Mucosa of gallbladder (tissue), 1 donor: ENCODE data around the gene CPSF3. TPM values are rescaled to one million over a fixed set of nuclear protein-coding genes. Genes with fewer than 3 reads are reported as not detected.

ENCODE experiments used
- DNase-seq: peaks from one replicate; pipeline ENCODE4 v3.0.0-alpha.2; 2020; ENCODE audit warnings: low spot score
- total RNA-seq: library from RNA; stranded (reverse); gene quantifications from one replicate; pipeline ENCODE4 v1.2.1, GENCODE V29; 2021
- donor health status: DM: no; HTN: no; CAD: no.

Gene CPSF3
- total RNA-seq, 1 donor from 2014 or later = 24.3 TPM

DNA sequence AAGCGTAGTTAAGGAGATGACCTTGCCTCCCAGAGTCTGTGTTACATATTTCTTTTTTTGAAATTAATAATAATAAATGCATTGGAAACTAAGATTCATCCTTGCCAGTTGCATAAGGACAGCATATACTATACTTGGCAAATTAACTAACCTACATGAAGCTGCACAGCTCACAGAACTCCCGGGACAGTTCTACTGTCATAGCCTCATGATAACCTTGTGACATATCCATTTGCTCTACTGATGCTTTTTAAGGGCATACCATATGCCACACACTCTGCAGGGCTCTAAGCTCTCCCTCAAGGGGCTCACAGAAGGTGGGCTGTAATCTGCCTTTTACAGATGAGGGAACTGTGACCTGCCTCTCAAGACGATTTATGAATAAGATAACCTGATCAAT, 3.9 kb upstream of the CPSF3 start:
- no peak for DNase-seq

DNA sequence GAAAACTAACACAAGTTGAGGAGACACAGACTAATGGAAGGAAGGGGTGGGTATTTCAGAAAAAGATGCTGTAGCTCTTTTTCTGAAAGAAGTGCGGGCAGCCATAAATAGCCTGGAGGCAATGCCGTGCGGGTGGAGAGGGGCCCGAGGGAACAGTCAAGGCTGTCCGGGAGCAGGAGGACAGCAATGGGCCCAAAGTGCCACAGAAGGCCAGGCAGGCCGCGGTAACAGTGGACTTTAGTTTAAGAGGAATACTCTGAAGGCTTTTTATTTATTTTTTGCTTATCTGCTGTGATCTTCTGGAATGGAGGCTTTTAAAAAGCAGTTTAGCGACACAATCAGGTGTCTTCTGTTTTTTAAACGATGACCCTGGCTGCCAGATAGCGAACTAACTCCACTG, 3.0 kb upstream of the CPSF3 start:
- no peak for DNase-seq

DNA sequence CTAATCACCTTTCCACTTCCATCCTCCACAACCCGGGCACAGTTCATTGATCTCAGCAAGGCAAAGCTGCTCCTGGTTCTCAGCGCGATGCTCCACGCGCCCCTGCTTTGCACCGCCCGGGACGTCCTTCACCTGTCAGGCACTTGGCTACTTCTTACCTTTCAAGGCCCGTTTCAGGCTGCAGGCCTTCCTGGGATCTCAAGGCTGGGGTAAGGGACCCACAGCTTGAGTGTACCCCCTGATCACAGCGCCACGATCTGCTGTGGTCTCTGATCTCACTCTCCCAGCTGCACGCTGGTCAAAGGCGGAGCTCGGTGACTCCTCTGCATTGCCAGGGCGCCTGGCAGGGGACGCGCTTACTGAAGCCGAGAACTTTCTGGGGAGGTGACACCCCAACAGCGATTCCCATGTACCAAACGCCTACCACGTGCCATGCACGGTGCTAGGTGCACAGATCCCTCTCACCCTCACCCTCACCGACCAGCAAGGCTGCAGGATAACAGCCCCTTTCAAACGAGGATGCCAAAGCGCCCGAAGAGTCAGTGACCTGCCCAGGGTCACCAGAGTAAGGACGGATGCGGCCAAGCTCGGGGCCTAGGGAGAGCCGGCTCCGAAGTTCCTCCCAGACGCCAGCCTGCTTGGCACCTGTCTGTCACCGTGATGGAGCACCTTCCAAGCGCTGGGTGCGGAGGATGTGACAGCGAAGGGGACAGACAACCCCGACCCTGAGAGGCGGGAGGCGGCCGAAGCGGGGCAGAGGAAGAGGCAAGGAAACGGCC, 944 bp upstream of the CPSF3 start:
- peak; percentile 30 for DNase-seq

DNA sequence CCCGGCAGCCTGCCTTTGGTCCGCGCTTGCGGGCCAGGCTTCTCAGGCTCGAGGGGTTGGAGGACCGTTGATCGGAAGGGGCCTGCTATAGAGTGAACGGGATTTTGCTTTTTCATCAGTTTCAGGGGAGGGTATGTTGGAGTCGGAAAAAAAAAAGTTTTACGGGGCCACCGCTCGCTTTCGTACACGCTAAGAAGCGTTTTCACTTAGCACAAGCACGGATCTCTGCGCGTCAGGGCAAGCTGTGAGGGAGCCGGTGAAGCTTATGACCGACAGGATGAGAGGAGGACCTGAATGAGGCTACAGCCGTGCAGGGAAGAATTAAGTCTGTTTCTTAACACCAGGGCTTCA, 443 bp downstream of the CPSF3 start:
- no peak for DNase-seq

DNA sequence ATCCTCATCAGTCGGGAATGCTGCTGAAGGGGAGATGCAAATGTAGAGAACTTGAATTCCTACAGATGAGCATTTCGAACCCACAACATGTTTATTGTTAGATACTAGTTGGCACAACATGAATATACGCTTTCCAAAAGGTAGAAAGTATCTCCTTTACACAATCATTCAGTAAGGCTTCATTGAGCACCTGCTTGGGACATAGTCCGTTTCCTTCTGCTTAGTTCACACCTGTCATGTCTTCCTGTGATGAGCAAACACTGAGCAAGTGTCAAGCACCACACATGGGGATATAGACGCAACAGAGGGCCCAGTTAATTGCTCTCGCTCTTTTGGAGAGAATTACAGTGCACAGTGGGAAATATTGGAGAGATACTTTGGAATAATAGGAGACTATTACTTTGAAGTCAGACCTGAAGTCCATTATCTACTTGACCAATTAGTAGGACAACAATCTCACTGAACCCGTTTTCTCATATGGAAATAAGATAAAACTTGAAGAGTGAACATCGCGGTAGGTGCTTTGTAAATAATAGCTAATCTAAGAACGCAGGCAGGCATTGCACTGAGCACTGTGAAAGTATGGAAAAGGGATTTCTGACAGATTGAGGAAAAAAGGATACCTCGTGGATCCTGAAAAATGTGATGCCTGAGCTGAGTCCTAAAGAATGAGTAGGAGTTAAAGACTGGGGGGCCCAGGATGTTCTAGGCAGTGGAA, 1.2 kb downstream of the CPSF3 start:
- DNase-seq = no peak

DNA sequence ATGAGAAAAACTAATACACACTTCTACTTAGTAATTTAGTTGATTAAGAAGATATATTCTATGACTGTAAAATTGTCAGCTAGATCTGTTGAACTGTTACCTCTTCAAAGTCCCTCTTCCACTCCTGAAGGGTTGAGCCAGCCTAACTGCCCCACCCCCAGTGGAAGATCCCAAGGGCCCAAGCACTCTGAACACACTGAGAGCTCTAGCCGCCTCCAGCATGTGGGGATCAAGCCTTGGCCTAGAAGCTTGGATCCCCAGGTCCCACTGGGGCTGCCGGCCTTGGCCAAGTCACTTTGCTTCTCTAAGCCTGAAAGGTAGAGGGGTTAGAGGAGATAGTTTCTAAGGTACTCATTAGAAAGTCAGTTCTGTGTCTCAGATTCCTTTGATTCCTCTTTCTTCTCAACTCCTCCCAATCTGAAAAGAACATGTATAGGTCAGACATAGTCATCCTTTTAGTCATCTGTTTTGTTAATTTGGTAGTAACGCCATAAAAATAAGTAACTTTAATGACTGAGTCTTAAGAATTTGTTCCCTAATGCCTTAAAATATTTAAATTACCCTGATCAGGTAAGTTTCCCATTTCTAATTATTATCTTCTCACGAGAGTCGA, 5.6 kb downstream of the CPSF3 start:
- DNase-seq = no peak

DNA sequence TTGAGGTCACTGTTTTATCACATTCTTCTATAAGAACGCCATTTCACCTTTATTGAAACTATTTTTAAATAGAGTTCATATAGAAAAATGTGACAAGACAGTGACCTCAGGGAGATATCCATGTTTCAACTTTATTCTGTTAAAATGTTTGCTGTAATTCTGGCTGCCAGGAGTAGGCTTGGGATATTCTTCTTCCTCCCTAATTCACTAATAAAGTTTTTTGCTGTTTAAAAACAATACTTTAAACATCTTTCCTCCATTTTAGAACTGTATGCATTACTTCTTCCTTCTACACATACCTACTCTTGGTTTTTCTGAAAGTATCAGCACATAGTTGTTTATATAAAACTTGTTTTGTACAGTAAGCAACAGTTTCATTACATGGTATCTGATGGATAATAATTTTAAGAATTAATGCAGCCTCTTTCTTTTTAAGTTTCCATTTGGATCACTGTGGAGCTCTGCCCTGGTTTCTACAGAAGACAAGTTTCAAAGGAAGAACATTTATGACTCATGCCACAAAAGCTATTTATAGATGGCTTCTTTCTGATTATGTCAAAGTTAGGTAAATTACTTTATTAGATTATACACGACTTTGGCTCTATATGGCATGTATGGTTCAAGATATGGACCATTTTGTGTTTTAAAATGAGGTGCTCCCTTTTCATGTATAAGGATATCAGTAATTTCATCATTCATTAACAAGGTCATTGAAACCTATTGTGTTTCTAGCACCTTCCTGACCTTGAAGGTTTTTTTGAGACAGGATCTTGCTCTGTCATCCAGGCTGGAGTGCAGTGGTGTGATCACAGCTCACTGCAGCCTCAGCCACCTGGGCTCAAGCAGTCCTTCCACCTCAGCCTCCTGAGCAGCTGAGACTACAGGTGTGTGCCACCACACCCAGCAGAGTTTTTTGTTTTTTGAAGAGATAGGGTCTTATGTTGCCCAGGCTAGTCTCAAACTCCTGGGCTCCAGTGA, 7.2 kb downstream of the CPSF3 start:
- DNase-seq = no peak

DNA sequence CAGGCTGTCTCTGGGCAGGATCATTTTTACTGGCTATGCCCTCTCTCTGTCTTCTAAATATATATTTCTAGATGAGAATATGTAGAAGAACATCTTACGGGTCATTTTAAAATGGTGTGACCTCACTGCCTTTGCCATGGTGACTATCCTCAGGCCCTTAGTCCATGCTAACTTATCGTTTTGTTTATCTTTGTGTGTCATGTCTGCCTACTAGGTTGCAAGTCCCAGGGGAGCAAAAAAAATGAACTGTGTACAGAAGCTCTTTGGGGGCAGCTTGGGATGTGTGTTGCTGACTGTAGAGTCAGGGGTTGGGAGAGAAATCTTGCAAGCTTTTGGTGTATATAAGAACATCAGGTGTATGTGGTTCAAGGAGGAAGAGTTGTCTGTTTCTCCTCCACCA, 11.0 kb downstream of the CPSF3 start:
- DNase-seq = no peak

DNA sequence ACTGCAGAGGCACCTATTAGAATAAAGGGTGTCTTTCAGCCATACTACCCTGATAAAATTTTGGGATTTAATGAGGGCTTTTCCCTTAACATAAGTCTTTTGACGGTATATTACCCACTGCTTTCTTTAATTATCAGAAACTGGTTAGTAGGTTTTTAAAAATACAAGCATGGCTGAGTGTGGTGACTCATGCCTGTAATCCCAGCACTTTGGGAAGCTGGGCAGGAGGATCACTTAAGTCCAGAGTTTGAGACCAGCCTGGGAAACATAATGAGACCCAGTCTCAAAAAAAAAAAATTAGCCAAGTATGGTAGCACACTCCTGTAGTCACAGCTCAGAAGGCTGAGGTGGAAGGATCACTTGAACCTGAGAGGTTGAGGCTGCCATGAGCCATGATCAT, 16.1 kb downstream of the CPSF3 start:
- DNase-seq = no peak

DNA sequence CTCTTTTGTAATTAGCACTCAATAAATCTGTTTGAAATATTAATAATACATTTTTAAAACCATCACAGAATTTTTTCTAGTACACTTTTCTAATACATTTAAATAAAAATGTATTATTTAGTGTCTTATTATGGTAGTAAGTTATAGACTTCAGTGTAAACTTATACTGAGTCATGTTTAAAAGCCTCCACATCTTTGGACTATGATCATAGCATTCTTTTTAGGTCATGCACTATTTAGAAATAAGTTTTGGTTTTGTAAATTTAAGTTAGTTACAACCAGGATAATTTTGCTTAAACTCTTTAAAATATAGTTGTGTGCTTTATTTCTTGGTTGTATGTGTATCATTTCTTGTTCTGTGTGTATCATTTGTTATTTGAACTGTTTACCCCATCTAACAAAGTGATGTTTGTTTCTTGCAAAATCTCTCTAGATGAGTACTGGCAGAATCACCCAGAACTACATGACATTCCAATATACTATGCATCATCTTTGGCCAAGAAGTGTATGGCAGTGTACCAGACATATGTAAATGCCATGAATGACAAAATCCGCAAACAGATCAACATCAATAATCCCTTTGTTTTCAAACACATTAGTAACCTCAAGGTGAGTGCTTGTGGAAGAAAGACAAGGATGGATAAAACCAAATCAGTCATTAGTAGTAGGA, 16.7 kb downstream of the CPSF3 start:
- DNase-seq = no peak

DNA sequence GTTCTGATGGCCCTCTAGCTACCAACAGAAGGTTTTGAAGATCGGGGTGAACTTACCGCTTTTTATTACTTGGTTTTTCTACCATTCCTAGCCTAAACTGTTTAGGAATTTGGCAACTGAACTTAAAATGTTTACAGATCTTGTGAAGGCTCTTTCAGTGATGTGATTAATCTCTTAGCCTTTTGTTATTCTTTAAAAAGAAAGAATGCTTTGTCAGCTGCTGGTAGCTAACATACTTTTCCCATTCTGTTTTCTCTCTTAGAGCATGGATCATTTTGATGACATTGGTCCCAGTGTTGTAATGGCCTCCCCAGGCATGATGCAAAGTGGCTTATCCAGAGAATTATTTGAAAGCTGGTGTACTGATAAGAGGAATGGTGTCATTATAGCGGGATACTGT, 18.1 kb downstream of the CPSF3 start:
- DNase-seq = no peak

DNA sequence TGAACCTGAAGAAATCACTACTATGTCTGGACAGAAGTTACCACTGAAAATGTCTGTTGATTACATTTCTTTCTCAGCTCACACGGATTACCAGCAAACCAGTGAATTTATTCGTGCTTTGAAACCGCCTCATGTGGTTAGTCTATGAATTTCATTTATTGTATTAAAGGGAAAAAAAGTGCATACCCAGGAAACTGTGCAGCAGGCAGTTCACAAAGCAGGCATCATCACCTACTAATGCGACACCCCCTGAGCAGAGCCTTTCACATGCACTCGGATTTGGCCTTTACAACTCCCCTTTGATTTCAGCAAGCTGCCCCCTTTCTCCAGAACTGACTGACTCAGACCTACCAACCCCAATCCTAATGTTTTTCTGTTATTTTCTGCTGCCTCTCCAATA, 20.1 kb downstream of the CPSF3 start:
- no peak for DNase-seq

DNA sequence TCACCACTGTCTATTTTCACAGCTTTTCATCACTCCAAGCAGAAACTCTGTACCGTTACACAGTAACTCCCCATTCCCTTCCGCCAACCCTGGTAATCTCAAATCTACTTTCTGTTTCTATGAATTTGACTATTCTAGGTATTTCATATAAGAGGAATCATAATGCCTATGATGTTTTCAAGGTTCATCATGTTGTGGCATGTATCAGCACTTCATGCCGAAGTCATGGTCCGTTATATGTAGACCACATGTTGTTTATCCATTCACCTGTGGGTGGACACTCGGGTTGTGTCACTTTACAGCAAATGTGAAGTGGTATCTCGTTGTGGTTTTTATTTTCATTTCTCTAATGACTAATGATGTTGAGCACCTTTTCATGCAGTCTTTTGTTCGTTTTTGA, 21.6 kb downstream of the CPSF3 start:
- DNase-seq = no peak

DNA sequence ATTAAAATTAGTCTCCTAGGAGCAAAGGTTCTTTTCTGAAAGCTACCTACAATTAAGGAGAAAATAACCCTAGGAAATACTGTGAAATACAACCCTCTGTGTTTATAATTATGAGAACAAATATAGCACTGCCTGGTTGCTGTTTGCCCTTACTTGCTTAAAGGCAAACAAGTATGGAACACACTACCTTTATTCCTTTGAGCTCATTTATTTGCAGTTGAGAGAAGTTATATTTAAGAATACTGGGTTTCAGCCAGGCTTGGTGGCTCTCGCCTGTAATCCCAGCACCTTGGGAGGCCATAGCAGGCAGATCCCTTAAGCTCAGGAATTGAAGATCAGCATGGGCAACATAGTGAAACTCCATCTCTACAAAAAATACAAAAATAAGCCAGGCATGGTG, 27.8 kb downstream of the CPSF3 start:
- DNase-seq = no peak

DNA sequence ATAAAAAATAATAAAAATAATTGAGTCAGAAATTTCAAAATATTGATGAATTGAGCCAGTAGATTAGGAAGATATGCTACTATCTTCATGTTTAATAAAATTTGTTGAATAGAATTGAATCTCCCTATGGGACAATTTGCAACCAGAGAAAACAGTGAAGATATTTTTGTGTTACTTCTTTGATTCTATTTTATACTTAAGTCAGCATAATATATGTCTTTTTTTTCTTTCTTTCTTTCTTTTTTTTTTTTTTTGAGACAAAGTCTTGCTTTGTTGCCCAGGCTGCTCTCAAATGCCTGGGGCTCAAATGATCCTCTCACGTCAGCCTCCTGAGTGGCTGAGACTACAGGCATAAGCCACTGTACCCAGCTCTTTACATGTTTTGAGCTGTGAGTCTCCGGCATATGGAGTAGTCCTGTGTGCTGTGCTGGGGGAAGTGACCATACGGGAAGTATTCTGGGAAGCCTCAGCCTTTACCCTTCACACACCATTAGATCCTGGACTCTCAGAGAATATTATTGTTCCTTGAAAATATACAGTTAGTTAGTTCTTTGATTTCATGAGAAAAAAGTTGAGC, 37.1 kb downstream of the CPSF3 start:
- no peak for DNase-seq

DNA sequence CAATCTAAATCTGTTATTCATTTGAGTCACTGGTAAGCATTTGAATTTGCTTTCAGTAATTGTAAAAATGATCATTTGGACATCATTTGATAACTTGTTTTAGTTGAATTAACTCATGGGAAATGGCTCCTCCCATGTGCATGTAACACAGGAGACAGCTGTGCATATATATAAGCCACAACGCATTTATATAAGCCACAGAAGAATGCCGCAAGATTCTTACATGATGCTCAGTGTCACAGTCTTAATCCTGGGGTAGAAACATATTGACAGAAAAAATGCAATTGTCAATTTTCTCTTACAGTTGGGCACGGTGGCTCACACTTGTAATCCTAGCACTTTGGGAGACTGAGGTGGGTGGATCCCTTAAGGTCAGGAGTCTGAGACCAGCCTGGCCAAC, 37.6 kb downstream of the CPSF3 start:
- DNase-seq = no peak

DNA sequence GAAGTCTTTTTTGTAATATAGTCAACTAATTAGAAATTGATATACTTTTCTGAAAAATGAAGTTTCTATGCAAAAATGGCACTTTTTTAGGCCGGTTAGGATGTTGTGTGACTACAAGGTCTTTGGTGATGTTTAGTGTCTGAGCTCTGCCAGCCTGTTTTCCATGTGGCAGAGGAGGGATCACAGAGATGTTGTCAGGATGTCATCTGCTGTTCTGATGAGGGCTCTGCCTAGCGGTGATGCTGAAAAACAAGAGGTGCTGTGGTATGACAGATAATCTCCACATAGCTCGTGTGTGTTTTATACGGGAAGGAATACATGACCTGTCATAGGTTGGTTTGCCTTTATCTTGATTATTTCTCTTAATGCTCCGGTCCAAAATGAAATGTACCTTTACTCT, 38.9 kb downstream of the CPSF3 start:
- no peak for DNase-seq

DNA sequence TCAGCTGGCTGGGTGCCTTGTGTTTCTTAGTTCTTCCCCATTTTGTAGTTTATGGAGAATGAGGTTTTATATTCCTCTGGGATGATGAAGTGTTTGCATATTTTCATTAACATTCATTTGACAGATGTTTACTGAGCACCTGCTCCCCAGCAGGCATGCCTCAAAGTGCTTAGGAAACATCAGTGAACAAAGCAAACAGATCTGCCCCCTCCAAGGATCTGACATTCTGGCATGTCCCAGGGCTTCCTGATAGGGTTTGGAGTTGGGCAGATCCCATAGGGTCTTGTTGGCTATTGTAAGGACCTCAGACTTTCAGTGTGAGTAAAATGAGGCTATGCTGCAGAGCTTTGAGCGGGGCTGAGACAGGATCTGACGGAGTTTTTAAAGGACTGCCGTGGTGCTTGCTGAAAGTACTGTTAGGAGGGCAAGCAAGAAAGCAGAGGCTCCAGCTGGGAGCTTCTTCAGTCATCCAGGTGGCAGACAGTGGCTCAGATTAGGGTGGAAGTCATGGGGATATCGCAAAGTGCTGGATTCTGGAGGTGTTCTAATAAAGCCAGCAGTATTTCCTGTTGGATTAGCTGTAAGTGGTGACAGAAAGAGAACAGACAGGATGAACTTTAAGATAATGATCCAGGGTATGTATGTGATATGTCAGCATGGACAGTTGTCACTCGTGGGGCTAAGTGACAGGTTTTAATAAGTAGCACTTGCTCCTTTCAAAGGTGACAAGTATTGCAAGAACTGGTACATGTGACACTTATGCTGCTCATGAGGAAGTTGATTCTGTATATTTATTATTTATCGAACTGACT, 39.6 kb downstream of the CPSF3 start:
- no peak for DNase-seq

DNA sequence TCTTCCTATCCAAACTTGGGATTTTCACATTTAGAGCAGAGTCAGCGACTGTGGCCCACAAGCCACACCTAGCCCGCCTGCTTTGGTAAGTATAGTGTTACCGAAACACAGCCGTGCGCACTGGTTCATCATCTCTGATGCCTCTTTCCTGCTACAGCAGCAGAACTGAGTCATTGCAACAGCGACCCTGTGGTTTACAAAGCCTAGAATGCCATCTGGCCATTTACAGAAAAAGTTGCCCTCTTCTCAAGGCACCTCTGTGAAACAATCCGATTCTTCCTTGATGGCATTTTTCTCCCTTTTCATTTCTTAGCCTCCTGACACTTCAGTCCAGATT, 40.2 kb downstream of the CPSF3 start:
- no peak for DNase-seq

DNA sequence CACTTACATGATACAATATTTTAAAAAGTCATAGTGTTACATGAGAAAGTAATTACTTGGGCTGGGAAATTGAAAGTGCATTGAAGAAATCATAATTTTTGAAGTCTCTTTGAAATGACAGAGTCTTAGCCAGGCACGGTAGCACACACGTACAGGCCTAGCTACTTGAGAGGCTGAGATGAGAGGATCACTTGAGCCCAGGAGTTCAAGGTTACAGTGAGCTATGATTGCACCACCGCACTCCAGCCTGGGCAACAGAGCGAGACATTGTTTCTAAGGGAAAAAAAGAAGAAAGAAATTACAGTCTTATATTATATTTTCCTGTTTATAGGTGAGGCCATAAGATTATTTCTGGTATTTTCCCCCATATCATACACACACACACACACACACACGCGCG, 41.7 kb downstream of the CPSF3 start:
- DNase-seq = no peak
